WTC11 (cell line): Measurements from ENCODE around the gene RFESD.

Source experiments
- AFF4 ChIP-seq: sonication (generic); formaldehyde crosslinking; IDR thresholded peaks from 2 replicates; pipeline ENCODE4 v1.8.1; 2023; ENCODE audit warnings: mild to moderate bottlenecking, missing genetic modification reagents, borderline replicate concordance
- ATF3 ChIP-seq: sonication (generic); formaldehyde crosslinking; conservative IDR thresholded peaks from 2 replicates; pipeline ENCODE4 v1.8.1; 2022; ENCODE audit warnings: mild to moderate bottlenecking, missing genetic modification reagents
- CTCF ChIP-seq: fragments of 200-600 bp; IDR thresholded peaks from 2 replicates; pipeline ENCODE4 v1.8.0; 2022; ENCODE audit warnings: antibody characterized with exemption
- NFE2L1 ChIP-seq: sonication (generic); formaldehyde crosslinking; IDR thresholded peaks from 2 replicates; pipeline ENCODE4 v1.8.1; 2023; ENCODE audit warnings: missing genetic modification reagents
- SP1 ChIP-seq: sonication (generic); formaldehyde crosslinking; conservative IDR thresholded peaks from 2 replicates; pipeline ENCODE4 v1.8.1; 2022; ENCODE audit warnings: missing genetic modification reagents
- ZBTB21 ChIP-seq: sonication (generic); formaldehyde crosslinking; IDR thresholded peaks from 2 replicates; pipeline ENCODE4 v1.8.1; 2023; ENCODE audit warnings: mild to moderate bottlenecking, missing genetic modification reagents, borderline replicate concordance

- no peak for TF ChIP-seq ATF3 (CRISPR knock-in tag)
- no peak for TF ChIP-seq AFF4 (CRISPR knock-in tag)
- TF ChIP-seq CTCF = no peak
- TF ChIP-seq NFE2L1 (CRISPR knock-in tag) = no peak
- no peak for TF ChIP-seq ZBTB21
- TF ChIP-seq SP1 (CRISPR knock-in tag) = no peak
Measured at GRCh38 chr5:95633671-95634070, 12.9 kb upstream of the RFESD start.
